Upper lobe of right lung (tissue), 1 donor: ENCODE measurements around the gene TSPAN4. TPM values are rescaled to one million over a fixed set of nuclear protein-coding genes. Genes with fewer than 3 reads are reported as not detected.

Experiments used
- ATAC-seq: fragments of 200-7000 bp; cut with Tn5 transposase; one replicate; pipeline ENCODE4 v1.9.1; 2020; ENCODE audit warnings: mild to moderate bottlenecking, moderate library complexity
- DNase-seq: peaks from one replicate; pipeline ENCODE4 v3.0.0-alpha.2; 2020
- H3K27ac ChIP-seq: fragments of 200-600 bp; one replicate; pipeline ENCODE4 v1.8.0; 2022
- H3K27me3 ChIP-seq: fragments of 200-600 bp; one replicate; pipeline ENCODE4 v1.8.0; 2022; ENCODE audit warnings: mild to moderate bottlenecking
- H3K36me3 ChIP-seq: fragments of 200-600 bp; one replicate; pipeline ENCODE4 v1.8.0; 2022
- H3K4me1 ChIP-seq: fragments of 200-600 bp; one replicate; pipeline ENCODE4 v1.8.0; 2022
- H3K4me3 ChIP-seq: fragments of 200-600 bp; one replicate; pipeline ENCODE4 v1.8.0; 2022; ENCODE audit warnings: mild to moderate bottlenecking
- H3K9me3 ChIP-seq: fragments of 200-600 bp; one replicate; pipeline ENCODE4 v1.8.0; 2022
- CTCF ChIP-seq: fragments of 200-600 bp; IDR thresholded peaks from one replicate; pipeline ENCODE4 v1.8.0; 2022; ENCODE audit warnings: antibody characterized with exemption
- intact Hi-C: fragments of 100-400 bp; cut with DNase I; formaldehyde crosslinking; loops from one replicate; pipeline ENCODE4 v1.11.0; 2022
- total RNA-seq: library from RNA; stranded (reverse); fragmentation: NEBNext Ultra II Directional; extraction: Animal tissue kit (Norgen Biotek cat#: 25700); gene quantifications from one replicate; pipeline ENCODE4 v1.2.1, GENCODE V29; 2021
- donor health status: DM: no; HTN: yes; CAD: no; lungs with severe emphysema.

The TSPAN4 gene
- total RNA-seq, 1 donor from 2014 or later, result 167 TPM

- no peak overlapping the region for H3K27ac ChIP-seq
- no peaks in the 10 kb centered on the region for H3K27me3 ChIP-seq
- intact Hi-C loops, result no loop called here
- no peak for DNase-seq
- peaks cover 7% of the 10 kb centered on the region for H3K36me3 ChIP-seq
- TF ChIP-seq CTCF, result no peak
- no peaks in the 10 kb centered on the region for H3K9me3 ChIP-seq
- no peak for ATAC-seq
- H3K4me1 ChIP-seq, result no peaks in the 10 kb centered on the region
- no peak overlapping the region for H3K4me3 ChIP-seq
These were observed 28.8 kb downstream of the TSPAN4 start for GRCh38 chr11:871472-871871.

DNA sequence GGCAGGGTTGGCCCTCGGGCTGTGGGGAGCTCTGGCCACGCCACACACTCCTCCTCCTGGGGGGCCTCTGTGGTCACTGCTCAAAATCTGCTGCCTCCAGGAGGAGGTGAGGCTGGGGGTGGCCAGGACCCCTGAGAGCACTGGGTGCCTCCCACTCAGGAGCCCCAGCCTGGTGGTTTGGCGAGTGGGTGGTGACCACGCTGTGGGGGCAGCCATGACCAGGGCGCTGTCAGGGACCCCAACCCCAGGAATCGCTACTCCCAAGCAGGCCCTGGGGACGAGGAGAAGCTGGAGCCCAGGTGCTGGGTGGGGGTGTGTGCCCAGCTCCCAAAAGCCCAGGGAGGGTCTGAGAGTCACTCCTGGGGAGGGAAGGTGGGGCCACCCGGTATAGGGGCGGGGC lies 30.1 kb downstream of the TSPAN4 start:
- intact Hi-C loops, result no loop called here
- Histone ChIP-seq H3K27me3 (no peaks in the 10 kb centered on the region), H3K27ac (no peak overlapping the region), H3K4me3 (no peak overlapping the region), H3K36me3 (no peaks in the 10 kb centered on the region), H3K4me1 (no peaks in the 10 kb centered on the region), H3K9me3 (no peaks in the 10 kb centered on the region)
- TF ChIP-seq CTCF, result no peak
- ATAC-seq, result no peak
- DNase-seq, result no peak

DNA sequence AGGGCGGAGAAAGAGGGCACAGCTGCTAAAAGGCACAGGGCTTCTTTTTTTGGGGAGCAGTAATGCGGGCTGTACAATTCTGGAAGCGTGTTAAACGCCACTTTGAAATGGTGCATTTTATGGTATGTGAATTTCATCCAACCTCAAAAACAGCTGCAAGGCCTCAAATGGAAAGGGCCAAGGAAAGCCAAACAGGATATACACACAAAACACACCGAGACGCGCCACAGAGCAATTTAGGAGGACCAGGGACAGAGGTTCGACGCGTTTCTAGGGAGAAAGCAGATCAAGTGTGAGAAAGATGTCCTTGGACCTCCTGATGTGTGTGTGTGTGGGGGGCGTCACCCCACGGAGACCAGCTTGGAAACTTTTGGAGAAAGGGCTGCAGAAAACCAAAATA lies 31.1 kb downstream of the TSPAN4 start:
- no peaks in the 10 kb centered on the region for H3K9me3 ChIP-seq
- no peak overlapping the region for H3K4me3 ChIP-seq
- DNase-seq, result no peak
- TF ChIP-seq CTCF, result no peak
- no peaks in the 10 kb centered on the region for H3K4me1 ChIP-seq
- ATAC-seq, result no peak
- no peaks in the 10 kb centered on the region for H3K27me3 ChIP-seq
- no peaks in the 10 kb centered on the region for H3K36me3 ChIP-seq
- intact Hi-C loops, result no loop called here
- no peak overlapping the region for H3K27ac ChIP-seq

GRCh38 chr11:875203-875602 lies 32.6 kb downstream of the TSPAN4 start:
- Histone ChIP-seq H3K4me3 (no peak overlapping the region), H3K27me3 (no peaks in the 10 kb centered on the region), H3K4me1 (no peaks in the 10 kb centered on the region), H3K27ac (no peak overlapping the region), H3K36me3 (no peaks in the 10 kb centered on the region), H3K9me3 (no peaks in the 10 kb centered on the region)
- intact Hi-C loops, result no loop called here
- TF ChIP-seq CTCF, result no peak
- ATAC-seq (no peak), DNase-seq (no peak)

DNA sequence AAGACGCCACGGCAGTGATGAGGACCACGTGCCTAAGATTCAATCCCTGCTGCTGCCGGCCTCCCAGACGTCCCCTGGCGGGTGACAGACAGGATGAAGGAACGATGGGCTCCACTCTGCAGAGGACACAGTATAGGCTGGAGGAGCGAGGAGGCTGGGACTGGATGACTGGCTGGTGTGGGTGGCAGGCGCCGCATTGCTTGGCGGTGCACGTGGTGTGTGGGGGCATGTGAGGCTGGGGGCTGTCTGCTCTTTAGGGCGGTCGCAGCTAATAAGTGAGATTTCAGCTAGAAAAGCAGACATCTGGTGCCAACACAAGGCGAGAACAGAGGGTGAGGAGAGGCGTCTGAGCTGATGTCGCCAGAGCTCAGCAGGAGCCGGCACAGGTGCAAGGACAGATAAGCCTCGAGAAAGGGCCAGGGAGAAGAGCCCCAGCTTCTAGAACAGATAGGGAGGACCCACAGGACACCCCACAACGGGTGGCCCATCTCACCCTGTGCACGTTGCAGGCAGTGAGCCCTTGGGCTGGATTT lies 33.2 kb downstream of the TSPAN4 start:
- no peaks in the 10 kb centered on the region for H3K27me3 ChIP-seq
- TF ChIP-seq CTCF, result no peak
- H3K4me1 ChIP-seq, result no peaks in the 10 kb centered on the region
- ATAC-seq, result no peak
- no peak overlapping the region for H3K27ac ChIP-seq
- no peaks in the 10 kb centered on the region for H3K36me3 ChIP-seq
- DNase-seq, result no peak
- intact Hi-C loops, result no loop called here
- H3K4me3 ChIP-seq, result no peak overlapping the region
- H3K9me3 ChIP-seq, result no peaks in the 10 kb centered on the region

DNA sequence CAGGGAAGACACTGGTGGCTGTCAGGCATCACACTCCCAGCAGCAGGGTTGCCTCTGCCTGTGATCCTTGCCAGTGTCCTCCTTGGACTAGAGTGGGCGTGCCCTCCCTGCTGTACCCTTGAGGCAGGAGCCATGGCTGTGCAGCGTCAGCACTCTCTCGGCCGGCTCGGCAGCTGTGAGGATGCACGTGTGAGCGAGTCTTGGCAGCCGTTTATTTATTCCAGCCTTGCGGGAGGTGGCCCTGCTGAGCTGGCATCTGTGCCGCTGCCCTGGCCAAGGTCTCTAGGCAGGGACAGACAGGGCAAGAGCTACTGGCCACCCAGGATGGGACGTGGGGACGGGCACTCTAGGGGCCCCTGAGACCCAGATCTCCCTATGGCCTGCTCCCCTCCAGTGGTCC lies 33.9 kb downstream of the TSPAN4 start:
- no peaks in the 10 kb centered on the region for H3K9me3 ChIP-seq
- no peaks in the 10 kb centered on the region for H3K4me1 ChIP-seq
- no peak for TF ChIP-seq CTCF
- H3K4me3 ChIP-seq, result no peak overlapping the region
- H3K27me3 ChIP-seq, result no peaks in the 10 kb centered on the region
- no peak for DNase-seq
- intact Hi-C loops, result no loop called here
- no peaks in the 10 kb centered on the region for H3K36me3 ChIP-seq
- ATAC-seq, result no peak
- H3K27ac ChIP-seq, result no peak overlapping the region
